Heart left ventricle (tissue), 16 donors: ENCODE data around the gene NDFIP2. TPM values are rescaled to one million over a fixed set of nuclear protein-coding genes. Genes with fewer than 3 reads are reported as not detected.

Source experiments
- ATAC-seq, 4 donors: fragments of 200-7000 bp; cut with Tn5 transposase; one replicate each; pipeline ENCODE4 v1.9.1; 2020 to 2022; ENCODE audit warnings: moderate library complexity in 4 of 4, mild to moderate bottlenecking in 3 of 4, moderate number of reproducible peaks in 1 of 4
- DNase-seq, 5 donors: peaks; one replicate each; pipeline ENCODE4 v3.0.0-alpha.2; 2020
- H3K27ac ChIP-seq, 12 donors: fragments of 200-600 bp; sonication (generic) in 4 of 12; one replicate each; pipeline versions ENCODE4 v1.5.0 to v1.8.0; 2016 to 2022; ENCODE audit warnings: mild to moderate bottlenecking in 2 of 12
- H3K27me3 ChIP-seq, 9 donors: fragments of 200-600 bp; sonication (generic) in 2 of 9; one replicate each; pipeline versions ENCODE4 v1.5.1 to v1.8.0; 2016 to 2022; ENCODE audit warnings: mild to moderate bottlenecking in 3 of 9
- H3K36me3 ChIP-seq, 9 donors: fragments of 200-600 bp; sonication (generic) in 2 of 9; one replicate each; pipeline versions ENCODE4 v1.5.0 to v1.8.0; 2018 to 2022; ENCODE audit warnings: mild to moderate bottlenecking in 2 of 9
- H3K4me1 ChIP-seq, 12 donors: fragments of 200-600 bp; sonication (generic) in 4 of 12; one replicate each; pipeline versions ENCODE4 v1.5.0 to v1.8.0; 2016 to 2022; ENCODE audit warnings: mild to moderate bottlenecking in 3 of 12
- H3K4me3 ChIP-seq, 12 donors: fragments of 200-600 bp; sonication (generic) in 4 of 12; one replicate each; pipeline versions ENCODE4 v1.5.0 to v1.8.0; 2017 to 2022; ENCODE audit warnings: mild to moderate bottlenecking in 9 of 12, moderate library complexity in 4 of 12
- H3K9me3 ChIP-seq, 12 donors: fragments of 200-600 bp; sonication (generic) in 4 of 12; one replicate each; pipeline versions ENCODE4 v1.5.0 to v1.8.0; 2016 to 2022; ENCODE audit warnings: mild to moderate bottlenecking in 1 of 12
- POLR2A ChIP-seq, 2 donors: fragments of 450-650 bp; IDR thresholded peaks; one replicate each; pipeline ENCODE4 v1.6.1; 2017; ENCODE audit warnings: antibody characterized with exemption in 2 of 2, mild to moderate bottlenecking in 2 of 2, moderate library complexity in 2 of 2
- whole genome bisulfite sequencing, 4 donors: extraction: QIAGEN DNeasy Blood & Tissue Kit in 2 of 4; methylation state at CpG; one replicate each; pipeline versions ENCODE4 v1.1.5 to v1.1.7; 2013 to 2018; 5-methylcytosine and 5-hydroxymethylcytosine counted together
- intact Hi-C, 10 donors: fragments of 100-400 bp; cut with DNase I; formaldehyde crosslinking; loops; one replicate each; pipeline versions ENCODE4 v1.11.1 to v1.14.2; 2022
- polyA plus RNA-seq, 2 donors: library from polyadenylated mRNA; stranded (reverse); fragments of 200-250 nt; gene quantifications; one replicate each; pipeline ENCODE4 v1.2.3, GENCODE V29; 2013
- total RNA-seq, 9 donors: library from RNA; depleted of rRNA in 2 of 9; stranded (reverse); fragments of >200 nt in 2 of 9; fragmentation: NEBNext Ultra II Directional in 3 of 9; extraction: Animal tissue kit (Norgen Biotek cat#: 25700) in 3 of 9; gene quantifications; one replicate each; pipeline versions ENCODE4 v1.1.0 to v1.2.4, GENCODE V29; 2016 to 2023
- TF ChIP-seq, protein P1 (sequence below), 12 donors: fragments of 200-600 bp; sonication (generic) in 4 of 12; IDR thresholded peaks; one replicate each; pipeline versions ENCODE4 v1.5.0 to v1.8.0; 2018 to 2022; ENCODE audit warnings: antibody characterized with exemption in 12 of 12, mild to moderate bottlenecking in 5 of 12
- donor health status: ischemic (EF 13 %, LVEDD 7.1; RV severe dilation, severe dysfunction).
- donor health status: healthy with polysubstance abuse.
- donor health status: DM: no; HTN: yes; CAD: no.
- donor health status: DM: no; HTN: no; CAD: no.
- donor health status: ischemic (EF 25% LVEDD 6.9; RV normal size, moderate dysfunction).
- donor health status: ischemic (EF 25% LVEDD 5.7; RV mildly dilated, moderate dysfunction).
- donor health status: healthy.
- donor health status: DM: yes; HTN: yes; CAD: no.
- donor health status: ischemic (EF 35%, LVEDD 5.7; RV mildly dilated, moderate dysfunction).
- donor health status: nonischemic (EF 11% LVEDD 7.7; RV severe dilation, severe dysfunction).
- donor health status: DM: yes; HTN: yes; CAD: no.
- donor health status: PGD.
- donor health status: ischemic (EF 29% LVEDD 5.4; RV normal size, mild dysfunction).
- donor health status: nonischemic (EF 23%, LVEDD 6.1; RV moderate dilation, normal function).

NDFIP2 gene
- total and polyA plus RNA-seq, 11 donors: 14.2 to 42.6 (median 32.1) TPM

- Histone ChIP-seq H3K9me3 (no peaks in the 10 kb centered on the region), H3K4me3 (no peak overlapping the region), H3K4me1 (peaks cover 0 to 24% (median 7%) of the 10 kb centered on the region in 12 donors), H3K27ac (no peak overlapping the region), H3K36me3 (peaks cover 0 to 5% (median 0%) of the 10 kb centered on the region in 9 donors), H3K27me3 (no peaks in the 10 kb centered on the region)
- no peak for DNase-seq
- no peak for TF ChIP-seq POLR2A (IDR thresholded peaks at IDR 0.05)
- TF ChIP-seq, protein P1, sequence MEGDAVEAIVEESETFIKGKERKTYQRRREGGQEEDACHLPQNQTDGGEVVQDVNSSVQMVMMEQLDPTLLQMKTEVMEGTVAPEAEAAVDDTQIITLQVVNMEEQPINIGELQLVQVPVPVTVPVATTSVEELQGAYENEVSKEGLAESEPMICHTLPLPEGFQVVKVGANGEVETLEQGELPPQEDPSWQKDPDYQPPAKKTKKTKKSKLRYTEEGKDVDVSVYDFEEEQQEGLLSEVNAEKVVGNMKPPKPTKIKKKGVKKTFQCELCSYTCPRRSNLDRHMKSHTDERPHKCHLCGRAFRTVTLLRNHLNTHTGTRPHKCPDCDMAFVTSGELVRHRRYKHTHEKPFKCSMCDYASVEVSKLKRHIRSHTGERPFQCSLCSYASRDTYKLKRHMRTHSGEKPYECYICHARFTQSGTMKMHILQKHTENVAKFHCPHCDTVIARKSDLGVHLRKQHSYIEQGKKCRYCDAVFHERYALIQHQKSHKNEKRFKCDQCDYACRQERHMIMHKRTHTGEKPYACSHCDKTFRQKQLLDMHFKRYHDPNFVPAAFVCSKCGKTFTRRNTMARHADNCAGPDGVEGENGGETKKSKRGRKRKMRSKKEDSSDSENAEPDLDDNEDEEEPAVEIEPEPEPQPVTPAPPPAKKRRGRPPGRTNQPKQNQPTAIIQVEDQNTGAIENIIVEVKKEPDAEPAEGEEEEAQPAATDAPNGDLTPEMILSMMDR (IDR thresholded peaks at IDR 0.05): no peak
- WGBS, 4 donors: 90 to 94% (median 92%) methylated on average over 7 of the region's 7 CpGs
- ATAC-seq: no peak
- intact Hi-C loops: loop anchor here in 5 of 10 donors (5.0 to 10.0 kb wide), 3 partner anchors 47 to 1387 kb away; partner anchors contain the start of gene NDFIP2 (in 4 of the 5)
These were observed 50.7 kb downstream of the NDFIP2 start for GRCh38 chr13:79531542-79532254.

DNA sequence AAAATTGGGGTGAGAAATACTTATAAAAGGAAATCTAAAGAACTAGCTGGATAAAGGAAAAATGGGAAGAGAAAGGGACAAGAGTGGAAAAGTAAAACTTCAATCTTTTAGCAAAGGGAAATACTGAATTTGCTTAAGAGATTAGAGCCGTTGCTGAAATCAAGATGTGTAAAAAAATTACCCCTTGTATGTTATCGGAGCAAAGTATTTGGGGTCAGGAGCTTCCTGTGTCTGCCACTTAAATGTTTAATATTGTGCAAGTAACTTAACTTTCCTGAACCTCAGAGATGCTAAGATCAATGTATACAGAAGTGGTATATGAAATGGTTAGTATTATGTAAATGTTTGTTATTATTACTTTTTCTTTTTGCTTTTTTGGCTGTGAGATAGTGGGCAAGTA lies 51.6 kb downstream of the NDFIP2 start:
- TF ChIP-seq, protein P1 (IDR thresholded peaks at IDR 0.05): no peak
- no peak for TF ChIP-seq POLR2A (IDR thresholded peaks at IDR 0.05)
- Histone ChIP-seq H3K9me3 (no peaks in the 10 kb centered on the region), H3K4me1 (peaks cover 0 to 24% (median 4%) of the 10 kb centered on the region in 12 donors), H3K4me3 (no peak overlapping the region), H3K36me3 (peaks cover 0 to 5% (median 0%) of the 10 kb centered on the region in 9 donors), H3K27me3 (no peaks in the 10 kb centered on the region), H3K27ac (no peak overlapping the region)
- no peak for ATAC-seq
- WGBS, 4 donors: 62 to 71% (median 64%) methylated on average over 2 of the region's 2 CpGs
- intact Hi-C loops: loop anchor here in 5 of 10 donors (5.0 to 10.0 kb wide), 3 partner anchors 48 to 1388 kb away; partner anchors contain the start of gene NDFIP2 (in 4 of the 5)
- DNase-seq: no peak

DNA sequence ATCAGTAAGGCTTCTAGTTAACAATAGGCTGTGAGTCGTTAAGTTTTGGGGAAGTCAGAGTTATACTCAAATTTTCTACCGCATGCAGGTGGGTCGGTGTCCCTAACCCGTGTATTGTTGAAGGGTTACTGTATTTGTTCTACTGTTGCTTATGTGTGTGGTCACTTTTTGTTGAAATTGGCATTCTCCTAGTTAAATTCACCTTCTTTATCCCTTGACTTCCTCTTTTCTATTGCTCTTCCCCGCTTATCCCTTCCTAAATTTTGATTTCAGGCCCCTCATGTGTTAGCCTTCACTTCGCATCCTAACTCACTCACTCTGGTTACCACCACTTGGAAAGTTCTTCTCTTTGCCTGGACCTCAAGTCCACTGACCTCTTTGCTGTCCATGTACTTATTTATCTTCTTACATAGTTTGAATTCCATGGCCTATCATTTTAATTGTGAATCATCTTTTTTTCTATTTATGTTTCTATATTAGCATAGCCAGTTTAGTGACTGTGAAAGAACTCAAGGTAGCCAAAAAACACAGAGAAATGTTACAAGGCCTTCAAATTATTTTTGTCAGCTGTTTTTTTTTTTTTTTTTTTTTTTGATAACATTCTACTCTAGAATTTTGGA lies 52.9 kb downstream of the NDFIP2 start:
- intact Hi-C loops: loop anchor here in 5 of 10 donors (5.0 to 10.0 kb wide), 3 partner anchors 49 to 1389 kb away; partner anchors contain the start of gene NDFIP2 (in 4 of the 5)
- Histone ChIP-seq H3K9me3 (no peaks in the 10 kb centered on the region), H3K27me3 (no peaks in the 10 kb centered on the region), H3K4me3 (no peak overlapping the region), H3K27ac (no peak overlapping the region), H3K4me1 (peaks cover 0 to 13% (median 2%) of the 10 kb centered on the region in 12 donors), H3K36me3 (peaks cover 0 to 5% (median 0%) of the 10 kb centered on the region in 9 donors)
- TF ChIP-seq POLR2A (IDR thresholded peaks at IDR 0.05): no peak
- TF ChIP-seq, protein P1 (IDR thresholded peaks at IDR 0.05): no peak
- DNase-seq: no peak
- ATAC-seq: no peak
- WGBS, 4 donors: 93 to 95% (median 95%) methylated on average over 6 of the region's 6 CpGs

GRCh38 chr13:79534596-79534995 lies 53.6 kb downstream of the NDFIP2 start:
- Histone ChIP-seq H3K27ac (peak overlapping the region in 1 of 12 donors; percentile 38), H3K9me3 (no peaks in the 10 kb centered on the region), H3K4me1 (peaks cover 0 to 13% (median 2%) of the 10 kb centered on the region in 12 donors), H3K36me3 (peaks cover 0 to 5% (median 0%) of the 10 kb centered on the region in 9 donors), H3K4me3 (no peak overlapping the region), H3K27me3 (no peaks in the 10 kb centered on the region)
- WGBS, 4 donors: 72 to 79% (median 74%) methylated on average over 4 of the region's 4 CpGs
- TF ChIP-seq, protein P1 (IDR thresholded peaks at IDR 0.05): no peak
- no peak for TF ChIP-seq POLR2A (IDR thresholded peaks at IDR 0.05)
- no peak for DNase-seq
- intact Hi-C loops: loop anchor here in 5 of 10 donors (5.0 to 10.0 kb wide), 3 partner anchors 50 to 1390 kb away; partner anchors contain the start of gene NDFIP2 (in 4 of the 5)
- ATAC-seq: peak; percentile 69 to 84 (median 80)
